Keratinocyte (primary cell): ENCODE measurements around the gene PLXDC2. TPM values are rescaled to one million over a fixed set of nuclear protein-coding genes. Genes with fewer than 3 reads are reported as not detected.

Experiments
- DNase-seq: peaks from one replicate; pipeline ENCODE4 v3.0.0-alpha.2; 2011; ENCODE audit warnings: low read depth, missing footprints, low spot score
- FAIRE-seq: peaks from 2 replicates; lab custom pipeline; 2011; peaks lifted over from hg19 to GRCh38; lab: Jason Lieb, UNC
- H2AFZ ChIP-seq: 2 replicates; pipeline ENCODE4 v1.6.0; 2012; ENCODE audit warnings: low read length, control low read depth, inconsistent platforms; ENCODE audit not compliant: control insufficient read depth
- H3K27ac ChIP-seq: 2 replicates; pipeline ENCODE4 v1.5.1; 2011; ENCODE audit warnings: low read length; ENCODE audit not compliant: control insufficient read depth, insufficient read depth
- H3K27me3 ChIP-seq: 3 replicates; pipeline ENCODE4 v1.6.0; 2011; ENCODE audit warnings: low read length; ENCODE audit not compliant: control insufficient read depth, insufficient read depth; ENCODE audit errors: extremely low read depth
- H3K36me3 ChIP-seq, 2 experiments: 2 replicates in 1 of 2; 3 replicates in 1 of 2; pipeline ENCODE4 v1.5.1; 2011; ENCODE audit warnings: low read length in 2 of 2, mild to moderate bottlenecking in 1 of 2; ENCODE audit not compliant: control insufficient read depth in 2 of 2, insufficient read depth in 2 of 2; ENCODE audit errors: extremely low read depth in 1 of 2
- H3K4me1 ChIP-seq: 3 replicates; pipeline ENCODE4 v1.5.1; 2011; ENCODE audit warnings: low read length; ENCODE audit not compliant: control insufficient read depth, insufficient read depth; ENCODE audit errors: extremely low read depth
- H3K4me2 ChIP-seq: 3 replicates; pipeline ENCODE4 v1.6.0; 2011; ENCODE audit warnings: low read depth, low read length; ENCODE audit not compliant: control insufficient read depth, insufficient read depth; ENCODE audit errors: extremely low read depth
- H3K4me3 ChIP-seq, 3 experiments: fragments of 200-600 bp in 1 of 3; sonication (generic) in 1 of 3; 2 replicates in 2 of 3; 3 replicates in 1 of 3; pipeline ENCODE4 v1.5.1; 2011 to 2016; ENCODE audit warnings: low read length in 3 of 3, mild to moderate bottlenecking in 3 of 3, control low read depth in 2 of 3, inconsistent platforms in 1 of 3, low read depth in 1 of 3, mixed read lengths in 1 of 3, mixed run types in 1 of 3, moderate library complexity in 1 of 3; ENCODE audit not compliant: control insufficient read depth in 2 of 3, insufficient read depth in 2 of 3; ENCODE audit errors: extremely low read depth in 1 of 3
- H3K79me2 ChIP-seq: 2 replicates; pipeline ENCODE4 v1.6.0; 2012; ENCODE audit warnings: low read length; ENCODE audit not compliant: control insufficient read depth, insufficient read depth
- H3K9ac ChIP-seq: 3 replicates; pipeline ENCODE4 v1.6.0; 2011; ENCODE audit warnings: low read length; ENCODE audit not compliant: control insufficient read depth, insufficient read depth; ENCODE audit errors: extremely low read depth
- H3K9me1 ChIP-seq: 3 replicates; pipeline ENCODE4 v1.6.0; 2011; ENCODE audit warnings: low read length; ENCODE audit not compliant: control insufficient read depth, insufficient read depth; ENCODE audit errors: extremely low read depth
- H3K9me3 ChIP-seq: 2 replicates; pipeline ENCODE4 v1.5.1; 2012; ENCODE audit warnings: low read depth, low read length; ENCODE audit not compliant: control insufficient read depth
- H4K20me1 ChIP-seq: 3 replicates; pipeline ENCODE4 v1.6.0; 2011; ENCODE audit warnings: low read length; ENCODE audit not compliant: control insufficient read depth, insufficient read depth; ENCODE audit errors: extremely low read depth
- EZH2 ChIP-seq: IDR thresholded peaks from one replicate; pipeline ENCODE4 v1.6.1; 2012; ENCODE audit warnings: inconsistent platforms, mild to moderate bottlenecking, low read length, moderate library complexity
- dilution Hi-C: fragments of 300-500 bp; cut with MboI; formaldehyde crosslinking; loops from one replicate; pipeline ENCODE4 v1.7.0; 2020; ENCODE audit warnings: low sequenced_read_pairs; ENCODE audit not compliant: extremely low pct_ligation_motif_present
- polyA plus RNA-seq, 5 experiments: library from polyadenylated mRNA; depleted of rRNA in 3 of 5; stranded (reverse) in 3 of 5; stranded (forward) in 1 of 5; unstranded in 1 of 5; fragments of >200 nt; gene quantifications; 1 replicate in 1 of 5; 2 replicates in 3 of 5; 3 replicates in 1 of 5; pipeline versions ENCODE4 v1.2.1 to v1.2.3, GENCODE V29; 2011 to 2012; ENCODE audit warnings: missing spikeins in 2 of 5, low read depth in 1 of 5, low replicate concordance in 1 of 5
- TF ChIP-seq, protein P1 (sequence below), 3 experiments: IDR thresholded peaks in 1 of 3; conservative IDR thresholded peaks in 1 of 3; optimal IDR thresholded peaks in 1 of 3; 2 replicates in 2 of 3; 3 replicates in 1 of 3; pipeline versions ENCODE3 to v1.5.1; 2011; ENCODE audit warnings: low read length in 3 of 3, mild to moderate bottlenecking in 3 of 3, moderate library complexity in 2 of 3, control low read depth in 1 of 3, inconsistent platforms in 1 of 3; ENCODE audit not compliant: insufficient read depth in 2 of 3; ENCODE audit errors: extremely low read depth in 1 of 3

PLXDC2 gene
- polyA plus RNA-seq, 1 donor (not counting 4 experiments of a cell fraction or from before 2014, with no cell fraction given), result 12.9 TPM

DNA sequence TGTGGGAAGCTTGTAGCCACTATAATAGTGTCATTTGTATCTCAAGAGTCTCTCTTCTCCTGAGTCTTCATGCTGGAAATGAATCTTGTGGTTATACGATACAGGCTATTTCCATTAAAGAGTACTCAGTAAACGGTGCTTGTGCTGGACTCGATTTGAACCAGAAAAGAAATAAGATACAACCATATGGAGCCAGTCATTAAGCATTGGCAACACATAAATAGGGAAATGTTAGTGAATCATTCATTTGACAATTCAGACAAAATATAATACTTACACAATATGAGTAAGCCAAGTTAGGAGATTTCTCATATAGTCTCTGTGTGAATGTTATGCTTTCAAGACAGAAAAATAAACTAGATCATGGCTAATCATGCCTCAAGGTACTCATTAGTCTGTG lies 356.8 kb downstream of the PLXDC2 start:
- no peak overlapping the region for H3K4me2 ChIP-seq
- no peak for TF ChIP-seq EZH2
- TF ChIP-seq, protein P1, sequence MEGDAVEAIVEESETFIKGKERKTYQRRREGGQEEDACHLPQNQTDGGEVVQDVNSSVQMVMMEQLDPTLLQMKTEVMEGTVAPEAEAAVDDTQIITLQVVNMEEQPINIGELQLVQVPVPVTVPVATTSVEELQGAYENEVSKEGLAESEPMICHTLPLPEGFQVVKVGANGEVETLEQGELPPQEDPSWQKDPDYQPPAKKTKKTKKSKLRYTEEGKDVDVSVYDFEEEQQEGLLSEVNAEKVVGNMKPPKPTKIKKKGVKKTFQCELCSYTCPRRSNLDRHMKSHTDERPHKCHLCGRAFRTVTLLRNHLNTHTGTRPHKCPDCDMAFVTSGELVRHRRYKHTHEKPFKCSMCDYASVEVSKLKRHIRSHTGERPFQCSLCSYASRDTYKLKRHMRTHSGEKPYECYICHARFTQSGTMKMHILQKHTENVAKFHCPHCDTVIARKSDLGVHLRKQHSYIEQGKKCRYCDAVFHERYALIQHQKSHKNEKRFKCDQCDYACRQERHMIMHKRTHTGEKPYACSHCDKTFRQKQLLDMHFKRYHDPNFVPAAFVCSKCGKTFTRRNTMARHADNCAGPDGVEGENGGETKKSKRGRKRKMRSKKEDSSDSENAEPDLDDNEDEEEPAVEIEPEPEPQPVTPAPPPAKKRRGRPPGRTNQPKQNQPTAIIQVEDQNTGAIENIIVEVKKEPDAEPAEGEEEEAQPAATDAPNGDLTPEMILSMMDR (optimal IDR thresholded peaks at IDR 0.05 in 1 of 3, IDR thresholded peaks at IDR 0.05 in 1 of 3, conservative IDR thresholded peaks at IDR 0.05 in 1 of 3; ENCODE audit: extremely low read depth in 1 of 3, insufficient read depth in 2 of 3, low read length in 3 of 3), result no peak
- no peak overlapping the region for H3K9ac ChIP-seq
- H3K9me1 ChIP-seq, result no peaks in the 10 kb centered on the region
- DNase-seq (no peak), FAIRE-seq (no peak)
- no peak overlapping the region for H2AFZ ChIP-seq
- H3K4me3 ChIP-seq, result no peak overlapping the region
- no peak overlapping the region for H3K27ac ChIP-seq
- H3K36me3 ChIP-seq, result no peaks in the 10 kb centered on the region
- no peaks in the 10 kb centered on the region for H3K4me1 ChIP-seq
- H3K79me2 ChIP-seq, result no peaks in the 10 kb centered on the region
- H3K27me3 ChIP-seq, result no peaks in the 10 kb centered on the region
- dilution Hi-C loops, result no loop called here
- no peaks in the 10 kb centered on the region for H4K20me1 ChIP-seq
- H3K9me3 ChIP-seq, result no peaks in the 10 kb centered on the region

DNA sequence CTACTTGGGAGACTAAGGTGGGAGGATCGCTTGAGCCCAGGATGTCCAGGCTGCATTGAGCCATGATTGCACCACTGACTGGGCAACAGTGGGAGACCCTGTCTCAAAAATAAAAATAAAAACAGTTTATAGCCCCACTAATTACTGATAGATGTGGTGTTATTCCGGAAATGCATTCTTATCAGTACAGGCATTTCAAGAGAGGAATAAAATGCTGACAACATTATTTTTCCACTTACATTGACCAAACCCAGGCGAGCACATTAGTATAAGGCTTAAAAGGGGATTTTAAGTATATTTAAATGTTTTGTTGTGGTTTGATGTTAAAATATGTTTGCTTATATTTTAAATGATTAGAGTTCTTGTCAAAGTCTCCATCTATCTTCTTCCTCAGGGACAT lies 359.5 kb downstream of the PLXDC2 start:
- no peaks in the 10 kb centered on the region for H3K9me1 ChIP-seq
- no peak overlapping the region for H3K27ac ChIP-seq
- no peaks in the 10 kb centered on the region for H3K4me1 ChIP-seq
- TF ChIP-seq, protein P1 (optimal IDR thresholded peaks at IDR 0.05 in 1 of 3, IDR thresholded peaks at IDR 0.05 in 1 of 3, conservative IDR thresholded peaks at IDR 0.05 in 1 of 3; ENCODE audit: extremely low read depth in 1 of 3, insufficient read depth in 2 of 3, low read length in 3 of 3), result no peak
- no peak for TF ChIP-seq EZH2
- no peak overlapping the region for H3K4me2 ChIP-seq
- no peak overlapping the region for H2AFZ ChIP-seq
- no peak for FAIRE-seq
- no peaks in the 10 kb centered on the region for H3K79me2 ChIP-seq
- no peaks in the 10 kb centered on the region for H3K36me3 ChIP-seq
- dilution Hi-C loops, result no loop called here
- no peak overlapping the region for H3K4me3 ChIP-seq
- H4K20me1 ChIP-seq, result no peaks in the 10 kb centered on the region
- H3K27me3 ChIP-seq, result no peaks in the 10 kb centered on the region
- no peaks in the 10 kb centered on the region for H3K9me3 ChIP-seq
- no peak overlapping the region for H3K9ac ChIP-seq
- DNase-seq, result no peak
